ENCODE results near the gene SULT4A1. TPM values are rescaled to one million over a fixed set of nuclear protein-coding genes. Genes with fewer than 3 reads are reported as not detected.

The SULT4A1 gene
- total and polyA plus RNA-seq, 3 experiments from 2014 or later = not detected

DNA sequence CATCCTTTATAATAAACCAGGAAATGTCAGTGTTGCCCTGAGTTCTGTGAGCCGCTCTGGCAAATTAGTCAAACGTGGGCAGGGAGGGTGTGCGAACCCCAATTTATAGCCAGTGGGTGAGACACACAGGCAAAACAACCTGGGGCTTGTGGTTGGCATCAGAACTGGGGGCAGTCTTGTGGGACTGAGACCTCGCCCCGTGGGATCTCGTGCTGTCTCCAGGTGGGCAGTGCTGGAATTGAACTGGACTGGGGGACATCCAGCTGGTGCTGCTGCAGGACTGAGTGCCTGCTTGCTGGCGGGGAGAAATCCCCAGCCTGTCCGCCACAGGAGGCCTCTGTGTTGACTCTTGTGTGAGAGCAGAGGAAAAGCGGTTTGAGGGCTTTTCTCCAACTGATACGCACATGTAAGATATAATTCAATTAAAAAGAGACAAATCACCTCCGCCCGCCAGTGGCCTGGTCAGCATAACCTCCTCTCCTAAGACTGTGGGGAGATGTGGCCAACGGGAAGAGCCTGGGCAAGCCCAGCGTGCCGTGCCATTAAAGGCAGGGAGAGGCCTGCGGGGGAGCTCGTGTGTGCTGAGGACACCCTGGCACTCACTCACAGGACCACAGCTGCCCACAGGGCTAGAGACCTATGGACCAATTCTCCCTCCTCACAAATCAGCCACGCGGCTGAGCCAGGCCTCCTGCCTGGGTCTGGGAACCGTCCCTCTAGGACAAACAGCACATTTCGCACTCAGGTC is 18.4 kb downstream of the SULT4A1 start:
- no peaks in the 10 kb centered on the region for H3K9me3 ChIP-seq (ENCODE audit: low read length)
- H3K36me3 ChIP-seq (ENCODE audit: insufficient read depth, low read length) = no peaks in the 10 kb centered on the region
- H3K27ac ChIP-seq (ENCODE audit: low read depth, low read length) = no peak overlapping the region
- Mint-ChIP-seq H3K4me1 (no peaks in the 10 kb centered on the region), H3K4me3 (no peak overlapping the region), H3K27me3 (peaks cover 7 to 16% of the 10 kb centered on the region in 2 donors), H3K36me3 (no peaks in the 10 kb centered on the region), H3K27ac (peak overlapping the region in 1 of 8 donors; percentile 75), H3K9me3 (no peaks in the 10 kb centered on the region)
- peak in 1 of 5 donors; percentile 20 for DNase-seq
- ChIA-PET CTCF (no interaction called here), POLR2A (no interaction called here)
- H3K4me1 ChIP-seq (ENCODE audit: insufficient read depth, low read length) = no peaks in the 10 kb centered on the region
- no peak overlapping the region for H3K4me3 ChIP-seq (ENCODE audit: low read length)
- H3K27me3 ChIP-seq (ENCODE audit: insufficient read depth, low read length, poor library complexity, severe bottlenecking) = no peaks in the 10 kb centered on the region

DNA sequence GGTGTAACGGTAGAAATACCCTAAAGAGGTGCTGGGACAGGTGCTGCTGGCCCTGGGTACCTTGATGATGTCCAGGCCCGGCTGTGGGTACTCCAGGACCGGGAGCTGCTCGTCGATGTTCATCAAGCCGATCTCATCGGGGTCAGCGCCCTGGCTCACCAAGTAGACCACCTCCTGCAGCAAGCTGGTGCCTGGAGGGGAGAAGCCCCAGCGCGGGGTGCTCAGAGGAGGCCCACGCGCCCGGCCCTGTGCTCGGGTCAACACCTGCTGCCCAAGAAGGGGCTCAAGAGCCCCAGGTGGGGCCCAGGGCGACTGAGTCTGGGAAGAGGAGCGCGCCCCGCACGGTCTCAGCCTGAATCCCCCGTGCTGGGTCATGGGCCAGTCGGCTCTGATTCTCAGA is 20.6 kb downstream of the SULT4A1 start:
- POLR2A ChIA-PET = no interaction called here
- Mint-ChIP-seq H3K27me3 (peaks cover 5 to 10% of the 10 kb centered on the region in 2 donors), H3K4me1 (no peaks in the 10 kb centered on the region), H3K27ac (no peak overlapping the region), H3K9me3 (no peaks in the 10 kb centered on the region), H3K4me3 (no peak overlapping the region), H3K36me3 (no peaks in the 10 kb centered on the region)
- Histone ChIP-seq H3K36me3 (ENCODE audit: insufficient read depth, low read length) (no peaks in the 10 kb centered on the region), H3K27me3 (ENCODE audit: insufficient read depth, low read length, poor library complexity, severe bottlenecking) (no peaks in the 10 kb centered on the region), H3K4me1 (ENCODE audit: insufficient read depth, low read length) (no peaks in the 10 kb centered on the region), H3K4me3 (ENCODE audit: low read length) (no peak overlapping the region), H3K9me3 (ENCODE audit: low read length) (no peaks in the 10 kb centered on the region), H3K27ac (ENCODE audit: low read depth, low read length) (no peak overlapping the region)
- CTCF ChIA-PET = no interaction called here
- DNase-seq = peak in 1 of 5 donors; percentile 35

DNA sequence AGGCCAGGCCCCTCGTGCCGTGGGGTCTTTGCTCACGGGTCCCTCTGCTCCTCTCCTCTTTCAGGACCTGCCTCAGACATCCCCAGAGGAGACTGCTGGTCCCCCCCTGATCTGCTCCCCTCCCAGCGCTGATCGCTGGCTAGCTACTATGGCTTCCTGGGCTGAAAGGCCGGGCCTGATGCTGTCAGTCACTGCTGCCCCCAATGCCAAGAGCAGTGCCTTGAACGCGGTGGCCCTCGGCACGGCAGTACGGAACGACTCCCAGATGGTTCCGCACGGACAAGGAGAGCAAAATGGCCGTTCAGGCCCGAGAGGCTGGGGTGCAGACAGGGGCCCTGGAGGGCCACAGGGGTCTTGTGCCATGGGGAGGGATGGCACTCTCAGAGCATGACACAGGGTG is 21.5 kb downstream of the SULT4A1 start:
- peaks cover 2 to 3% of the 10 kb centered on the region in 2 donors for H3K27me3 Mint-ChIP-seq
- no peaks in the 10 kb centered on the region for H3K9me3 Mint-ChIP-seq
- ChIA-PET CTCF (no interaction called here), POLR2A (no interaction called here)
- no peaks in the 10 kb centered on the region for H3K4me1 Mint-ChIP-seq
- no peak overlapping the region for H3K27ac Mint-ChIP-seq
- no peak for DNase-seq
- H3K9me3 ChIP-seq (ENCODE audit: low read length) = no peaks in the 10 kb centered on the region
- H3K4me3 ChIP-seq (ENCODE audit: low read length) = no peak overlapping the region
- H3K4me3 Mint-ChIP-seq = no peak overlapping the region
- H3K36me3 ChIP-seq (ENCODE audit: insufficient read depth, low read length) = no peaks in the 10 kb centered on the region
- no peak overlapping the region for H3K27ac ChIP-seq (ENCODE audit: low read depth, low read length)
- H3K4me1 ChIP-seq (ENCODE audit: insufficient read depth, low read length) = no peaks in the 10 kb centered on the region
- H3K27me3 ChIP-seq (ENCODE audit: insufficient read depth, low read length, poor library complexity, severe bottlenecking) = no peaks in the 10 kb centered on the region
- no peaks in the 10 kb centered on the region for H3K36me3 Mint-ChIP-seq

DNA sequence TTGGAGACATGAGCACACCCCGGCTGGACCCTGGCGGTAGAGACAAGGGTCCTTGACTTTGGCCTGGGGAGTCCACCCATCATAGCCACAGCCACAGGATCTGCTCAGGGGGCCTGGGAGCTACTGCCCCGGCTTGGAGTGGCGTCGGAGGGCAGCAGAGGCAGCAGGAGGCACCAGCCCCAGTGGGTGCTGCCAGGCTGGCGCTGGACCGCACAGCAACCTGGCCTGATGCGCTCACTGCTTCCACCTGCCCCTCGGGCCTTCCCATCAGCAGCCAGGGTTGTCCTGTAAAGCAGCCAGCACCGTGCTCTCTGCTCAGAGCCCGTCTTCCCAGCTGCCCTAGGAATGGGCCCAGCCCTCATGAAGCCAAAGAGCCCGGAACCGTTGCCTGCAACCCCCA is 21.9 kb downstream of the SULT4A1 start:
- DNase-seq = no peak
- Mint-ChIP-seq H3K27me3 (peaks cover 2 to 5% of the 10 kb centered on the region in 2 donors), H3K36me3 (no peaks in the 10 kb centered on the region), H3K27ac (no peak overlapping the region), H3K9me3 (no peaks in the 10 kb centered on the region), H3K4me3 (no peak overlapping the region), H3K4me1 (no peaks in the 10 kb centered on the region)
- no peaks in the 10 kb centered on the region for H3K36me3 ChIP-seq (ENCODE audit: insufficient read depth, low read length)
- H3K27ac ChIP-seq (ENCODE audit: low read depth, low read length) = no peak overlapping the region
- H3K9me3 ChIP-seq (ENCODE audit: low read length) = no peaks in the 10 kb centered on the region
- H3K4me1 ChIP-seq (ENCODE audit: insufficient read depth, low read length) = no peaks in the 10 kb centered on the region
- CTCF ChIA-PET = no interaction called here
- POLR2A ChIA-PET = no interaction called here
- no peak overlapping the region for H3K4me3 ChIP-seq (ENCODE audit: low read length)
- H3K27me3 ChIP-seq (ENCODE audit: insufficient read depth, low read length, poor library complexity, severe bottlenecking) = no peaks in the 10 kb centered on the region

DNA sequence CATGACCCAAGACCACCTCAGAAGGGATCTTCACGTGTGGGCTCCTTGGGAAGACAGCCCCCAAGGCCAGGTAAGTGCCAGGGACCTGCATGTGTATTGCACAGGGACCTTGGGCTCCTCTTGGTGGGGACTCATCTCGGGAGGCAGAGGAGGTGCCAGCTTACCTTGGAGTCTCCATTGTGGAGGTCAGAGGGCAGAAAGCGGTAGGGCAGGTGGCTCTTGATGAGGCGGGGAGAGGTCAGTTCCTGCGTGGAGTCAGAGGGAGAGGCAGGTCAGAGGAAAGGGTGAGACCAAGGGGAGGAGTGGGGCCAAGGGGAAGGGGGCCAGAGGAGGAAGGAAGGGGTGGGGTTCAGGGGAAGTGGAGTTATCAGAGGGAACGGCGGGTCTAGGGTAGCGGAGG is 22.5 kb downstream of the SULT4A1 start:
- peak in 1 of 5 donors; percentile 23 for DNase-seq
- POLR2A ChIA-PET = no interaction called here
- Histone ChIP-seq H3K9me3 (ENCODE audit: low read length) (no peaks in the 10 kb centered on the region), H3K4me1 (ENCODE audit: insufficient read depth, low read length) (no peaks in the 10 kb centered on the region), H3K27ac (ENCODE audit: low read depth, low read length) (no peak overlapping the region), H3K4me3 (ENCODE audit: low read length) (no peak overlapping the region), H3K27me3 (ENCODE audit: insufficient read depth, low read length, poor library complexity, severe bottlenecking) (no peaks in the 10 kb centered on the region), H3K36me3 (ENCODE audit: insufficient read depth, low read length) (no peaks in the 10 kb centered on the region)
- CTCF ChIA-PET = no interaction called here
- H3K4me1 Mint-ChIP-seq = no peaks in the 10 kb centered on the region
- H3K4me3 Mint-ChIP-seq = no peak overlapping the region
- no peaks in the 10 kb centered on the region for H3K36me3 Mint-ChIP-seq
- H3K27ac Mint-ChIP-seq = no peak overlapping the region
- peaks cover 2 to 7% of the 10 kb centered on the region in 2 donors for H3K27me3 Mint-ChIP-seq
- no peaks in the 10 kb centered on the region for H3K9me3 Mint-ChIP-seq

DNA sequence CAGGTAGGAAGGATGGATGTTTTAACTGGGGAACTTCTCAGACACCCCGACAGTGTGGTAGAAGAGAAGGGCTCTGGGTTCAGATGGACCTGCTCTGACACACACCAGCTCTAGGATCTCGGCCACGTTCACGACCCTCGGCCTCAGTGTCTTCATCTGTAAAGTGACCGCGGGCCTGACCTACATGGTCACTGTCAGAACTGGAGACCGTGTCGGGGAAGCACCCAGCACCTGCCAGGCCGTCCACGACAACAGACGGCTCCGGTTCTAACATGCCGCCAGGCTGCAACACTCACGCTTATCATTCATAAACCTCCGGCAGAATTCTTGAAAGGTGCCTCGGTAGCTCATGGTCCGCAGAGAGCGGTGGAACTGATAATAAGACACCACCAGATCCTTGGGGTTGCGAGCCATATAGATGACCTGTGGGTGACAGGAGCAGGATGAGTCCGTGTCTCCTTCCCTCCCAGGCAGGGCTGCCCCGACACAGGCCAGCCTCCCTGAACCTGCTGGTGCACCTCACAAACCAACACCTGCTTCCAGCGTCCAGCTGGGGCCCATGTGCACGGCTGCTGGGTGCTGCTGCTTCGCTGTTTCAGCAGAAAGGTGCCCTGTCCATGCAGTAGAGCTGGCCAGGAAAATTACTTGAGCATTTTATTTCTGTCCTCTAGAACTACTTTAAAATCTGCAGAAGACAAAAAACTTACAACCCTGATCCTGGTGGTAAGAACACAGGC is 23.6 kb downstream of the SULT4A1 start:
- H3K9me3 Mint-ChIP-seq = no peaks in the 10 kb centered on the region
- no peak overlapping the region for H3K4me3 Mint-ChIP-seq
- Histone ChIP-seq H3K27me3 (ENCODE audit: insufficient read depth, low read length, poor library complexity, severe bottlenecking) (no peaks in the 10 kb centered on the region), H3K36me3 (ENCODE audit: insufficient read depth, low read length) (no peaks in the 10 kb centered on the region), H3K4me1 (ENCODE audit: insufficient read depth, low read length) (no peaks in the 10 kb centered on the region), H3K4me3 (ENCODE audit: low read length) (no peak overlapping the region), H3K27ac (ENCODE audit: low read depth, low read length) (no peak overlapping the region), H3K9me3 (ENCODE audit: low read length) (no peaks in the 10 kb centered on the region)
- CTCF ChIA-PET = no interaction called here
- peak in 1 of 5 donors; percentile 35 for DNase-seq
- POLR2A ChIA-PET = no interaction called here
- no peaks in the 10 kb centered on the region for H3K36me3 Mint-ChIP-seq
- no peaks in the 10 kb centered on the region for H3K4me1 Mint-ChIP-seq
- no peak overlapping the region for H3K27ac Mint-ChIP-seq
- peaks cover 2 to 7% of the 10 kb centered on the region in 2 donors for H3K27me3 Mint-ChIP-seq

DNA sequence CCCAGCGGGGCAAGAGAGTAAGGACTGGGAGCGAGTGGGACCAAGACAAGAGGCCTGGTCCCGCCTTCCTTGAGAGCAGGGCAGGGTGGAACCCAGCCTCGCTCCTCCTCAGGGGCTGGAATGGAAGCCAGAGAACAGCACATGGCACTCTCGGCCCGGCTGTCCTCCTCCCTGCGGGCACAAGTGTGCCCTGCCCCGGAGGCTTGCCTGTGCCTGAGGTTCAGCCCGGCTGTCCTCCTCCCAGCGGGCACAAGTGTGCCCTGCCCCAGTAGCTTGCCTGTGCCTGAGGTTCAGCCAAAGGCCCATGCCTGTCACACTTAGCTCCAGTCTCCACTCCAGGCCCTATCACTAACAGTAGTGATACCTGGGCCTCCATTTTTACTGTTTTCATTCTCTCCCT is 24.2 kb downstream of the SULT4A1 start:
- no peak overlapping the region for H3K4me3 Mint-ChIP-seq
- H3K9me3 ChIP-seq (ENCODE audit: low read length) = no peaks in the 10 kb centered on the region

DNA sequence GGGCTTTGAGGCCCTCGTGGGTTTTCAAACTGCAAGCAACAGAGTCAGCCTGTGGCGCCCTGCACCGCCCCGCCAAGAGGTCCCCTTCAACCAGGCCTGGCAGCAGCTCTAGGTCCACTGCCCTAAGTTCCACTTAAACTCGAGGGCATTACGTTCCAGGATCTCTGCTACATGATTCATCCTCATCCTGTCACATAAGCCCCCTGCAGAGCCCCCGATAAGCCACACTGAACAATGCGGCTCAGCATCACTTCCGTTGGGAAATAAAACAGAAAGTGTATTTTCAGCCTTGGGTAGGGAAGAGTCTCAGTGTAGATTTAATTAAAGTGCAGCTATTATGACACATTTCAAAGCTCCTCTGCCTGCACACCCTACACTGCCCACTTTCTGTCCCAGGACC is 24.6 kb downstream of the SULT4A1 start:
- POLR2A ChIA-PET = no interaction called here
- no peaks in the 10 kb centered on the region for H3K9me3 Mint-ChIP-seq

More for the DNA sequence above, 24.2 kb downstream of the SULT4A1 start:
- Mint-ChIP-seq H3K27ac (no peak overlapping the region), H3K27me3 (peaks cover 2 to 7% of the 10 kb centered on the region in 2 donors), H3K9me3 (no peaks in the 10 kb centered on the region), H3K4me1 (no peaks in the 10 kb centered on the region), H3K36me3 (no peaks in the 10 kb centered on the region)
- H3K27me3 ChIP-seq (ENCODE audit: insufficient read depth, low read length, poor library complexity, severe bottlenecking) = no peaks in the 10 kb centered on the region
- H3K27ac ChIP-seq (ENCODE audit: low read depth, low read length) = no peak overlapping the region
- no peaks in the 10 kb centered on the region for H3K36me3 ChIP-seq (ENCODE audit: insufficient read depth, low read length)
- DNase-seq = peak in 1 of 5 donors; percentile 24
- ChIA-PET CTCF (no interaction called here), POLR2A (no interaction called here)
- no peaks in the 10 kb centered on the region for H3K4me1 ChIP-seq (ENCODE audit: insufficient read depth, low read length)
- no peak overlapping the region for H3K4me3 ChIP-seq (ENCODE audit: low read length)

More for the DNA sequence above, 24.6 kb downstream of the SULT4A1 start:
- H3K4me3 ChIP-seq (ENCODE audit: low read length) = no peak overlapping the region
- no peaks in the 10 kb centered on the region for H3K36me3 Mint-ChIP-seq
- no peaks in the 10 kb centered on the region for H3K27me3 ChIP-seq (ENCODE audit: insufficient read depth, low read length, poor library complexity, severe bottlenecking)
- H3K27ac ChIP-seq (ENCODE audit: low read depth, low read length) = no peak overlapping the region
- DNase-seq = peak in 1 of 5 donors; percentile 4
- H3K36me3 ChIP-seq (ENCODE audit: insufficient read depth, low read length) = no peaks in the 10 kb centered on the region
- H3K27ac Mint-ChIP-seq = no peak overlapping the region
- no peaks in the 10 kb centered on the region for H3K4me1 Mint-ChIP-seq
- H3K27me3 Mint-ChIP-seq = peaks cover 2 to 12% of the 10 kb centered on the region in 2 donors
- H3K4me3 Mint-ChIP-seq = no peak overlapping the region
- no peaks in the 10 kb centered on the region for H3K4me1 ChIP-seq (ENCODE audit: insufficient read depth, low read length)
- CTCF ChIA-PET = no interaction called here
- no peaks in the 10 kb centered on the region for H3K9me3 ChIP-seq (ENCODE audit: low read length)
